ENCODE data around the gene CAPS. TPM values are rescaled to one million over a fixed set of nuclear protein-coding genes. Genes with fewer than 3 reads are reported as not detected.

CAPS gene
- total RNA-seq, 1 experiment from 2014 or later = 7.2 TPM

DNA sequence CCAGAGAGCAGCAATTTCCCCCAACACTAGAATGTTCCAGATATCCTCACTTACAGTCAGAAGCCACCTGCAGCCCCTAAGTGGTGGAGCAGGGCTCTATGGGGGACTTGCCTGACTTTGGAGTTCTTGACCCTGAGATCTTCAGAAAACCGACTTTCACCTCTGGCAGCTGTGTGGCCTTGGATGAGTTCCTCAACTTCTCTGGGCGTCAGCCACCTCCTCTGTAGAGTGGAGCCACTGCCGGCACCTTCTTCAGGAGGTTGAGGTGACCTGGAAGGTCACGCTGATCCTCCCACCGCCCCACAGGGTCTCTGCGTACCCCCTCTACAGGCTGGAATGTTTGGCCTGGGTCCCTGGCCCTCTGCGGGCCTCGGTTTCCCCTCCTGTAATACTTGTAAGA is 36.6 kb upstream of the CAPS start:
- Mint-ChIP-seq H3K9me3 (ENCODE audit: unreplicated experiment) (no peaks in the 10 kb centered on the region), H3K27me3 (ENCODE audit: insufficient read depth, unreplicated experiment) (no peaks in the 10 kb centered on the region), H3K27ac (ENCODE audit: unreplicated experiment) (no peak overlapping the region), H3K4me1 (ENCODE audit: low read depth, unreplicated experiment) (no peaks in the 10 kb centered on the region), H3K4me3 (ENCODE audit: unreplicated experiment) (no peak overlapping the region), H3K36me3 (ENCODE audit: insufficient read depth, unreplicated experiment) (no peaks in the 10 kb centered on the region)
- Histone ChIP-seq H3K27me3 (replicated peaks; ENCODE audit: control insufficient read depth, insufficient read depth, low read length) (no peaks in the 10 kb centered on the region), H3K4me3 (ENCODE audit: low read depth, low read length) (no peak overlapping the region), H3K36me3 (ENCODE audit: control insufficient read depth, insufficient read depth, low read length) (no peaks in the 10 kb centered on the region), H3K9me3 (no peaks in the 10 kb centered on the region), H3K4me1 (peaks cover 51% of the 10 kb centered on the region)
- ChIA-PET POLR2A (no interaction called here), CTCF (no interaction called here)
- TF ChIP-seq, protein P1, sequence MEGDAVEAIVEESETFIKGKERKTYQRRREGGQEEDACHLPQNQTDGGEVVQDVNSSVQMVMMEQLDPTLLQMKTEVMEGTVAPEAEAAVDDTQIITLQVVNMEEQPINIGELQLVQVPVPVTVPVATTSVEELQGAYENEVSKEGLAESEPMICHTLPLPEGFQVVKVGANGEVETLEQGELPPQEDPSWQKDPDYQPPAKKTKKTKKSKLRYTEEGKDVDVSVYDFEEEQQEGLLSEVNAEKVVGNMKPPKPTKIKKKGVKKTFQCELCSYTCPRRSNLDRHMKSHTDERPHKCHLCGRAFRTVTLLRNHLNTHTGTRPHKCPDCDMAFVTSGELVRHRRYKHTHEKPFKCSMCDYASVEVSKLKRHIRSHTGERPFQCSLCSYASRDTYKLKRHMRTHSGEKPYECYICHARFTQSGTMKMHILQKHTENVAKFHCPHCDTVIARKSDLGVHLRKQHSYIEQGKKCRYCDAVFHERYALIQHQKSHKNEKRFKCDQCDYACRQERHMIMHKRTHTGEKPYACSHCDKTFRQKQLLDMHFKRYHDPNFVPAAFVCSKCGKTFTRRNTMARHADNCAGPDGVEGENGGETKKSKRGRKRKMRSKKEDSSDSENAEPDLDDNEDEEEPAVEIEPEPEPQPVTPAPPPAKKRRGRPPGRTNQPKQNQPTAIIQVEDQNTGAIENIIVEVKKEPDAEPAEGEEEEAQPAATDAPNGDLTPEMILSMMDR (IDR thresholded peaks at IDR 0.05; ENCODE audit: insufficient read depth in 1 of 2, low read depth in 1 of 2, low read length in 1 of 2, severe bottlenecking in 1 of 2, unreplicated experiment in 1 of 2) = no peak
- no peak for DNase-seq
- intact Hi-C loops (cut with micrococcal nuclease; ENCODE audit: unreplicated experiment) = no loop called here
- no TSS peak for BruUV-seq (replicated peaks)

DNA sequence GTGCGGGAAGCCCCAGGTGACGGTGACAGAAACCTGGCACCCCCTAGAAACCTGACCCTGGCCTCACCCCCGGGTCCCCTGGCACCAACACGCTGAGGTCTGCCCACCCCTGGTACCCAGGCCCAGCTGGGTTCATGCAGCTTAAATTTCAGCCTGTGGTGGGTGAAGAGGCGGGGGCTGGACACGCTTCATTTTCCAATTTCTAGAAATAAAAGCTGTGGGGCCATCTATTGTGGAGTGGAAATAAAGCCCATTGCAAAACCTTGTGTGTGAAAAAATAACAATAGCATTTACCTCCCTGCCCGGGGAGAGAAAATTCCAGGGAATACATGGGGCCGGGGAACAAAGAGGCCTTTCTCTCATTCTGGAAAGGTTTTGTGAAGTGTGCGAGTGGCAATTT is 36.2 kb upstream of the CAPS start:
- no peak for DNase-seq
- BruUV-seq (replicated peaks) = no TSS peak
- Mint-ChIP-seq H3K4me1 (ENCODE audit: low read depth, unreplicated experiment) (no peaks in the 10 kb centered on the region), H3K27me3 (ENCODE audit: insufficient read depth, unreplicated experiment) (no peaks in the 10 kb centered on the region), H3K27ac (ENCODE audit: unreplicated experiment) (no peak overlapping the region), H3K4me3 (ENCODE audit: unreplicated experiment) (no peak overlapping the region), H3K36me3 (ENCODE audit: insufficient read depth, unreplicated experiment) (no peaks in the 10 kb centered on the region), H3K9me3 (ENCODE audit: unreplicated experiment) (no peaks in the 10 kb centered on the region)
- TF ChIP-seq, protein P1 (IDR thresholded peaks at IDR 0.05; ENCODE audit: insufficient read depth in 1 of 2, low read depth in 1 of 2, low read length in 1 of 2, severe bottlenecking in 1 of 2, unreplicated experiment in 1 of 2) = no peak
- intact Hi-C loops (cut with micrococcal nuclease; ENCODE audit: unreplicated experiment) = no loop called here
- ChIA-PET POLR2A (no interaction called here), CTCF (no interaction called here)
- Histone ChIP-seq H3K9me3 (no peaks in the 10 kb centered on the region), H3K4me3 (ENCODE audit: low read depth, low read length) (no peak overlapping the region), H3K4me1 (peaks cover 50% of the 10 kb centered on the region), H3K36me3 (ENCODE audit: control insufficient read depth, insufficient read depth, low read length) (no peaks in the 10 kb centered on the region), H3K27me3 (replicated peaks; ENCODE audit: control insufficient read depth, insufficient read depth, low read length) (no peaks in the 10 kb centered on the region)

DNA sequence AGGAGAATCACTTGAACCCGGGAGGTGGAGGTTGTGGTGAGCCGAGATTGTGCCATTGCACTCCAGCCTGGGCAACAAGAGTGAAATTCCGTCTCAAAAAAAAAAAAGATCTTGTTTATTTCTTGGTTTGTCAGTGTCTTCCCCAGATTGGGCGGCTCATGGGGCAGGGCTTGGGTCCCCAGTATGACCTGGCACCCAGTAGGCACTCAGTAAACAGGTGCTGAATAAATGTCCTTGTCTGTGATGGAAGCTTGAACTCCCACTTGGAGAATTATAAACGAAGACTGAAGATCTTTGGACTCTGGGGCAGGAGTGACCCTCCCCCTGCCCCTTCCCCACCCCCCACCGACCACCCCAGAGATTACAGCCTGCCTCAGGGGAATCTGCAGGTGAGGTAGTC is 33.9 kb upstream of the CAPS start:
- Histone ChIP-seq H3K27me3 (replicated peaks; ENCODE audit: control insufficient read depth, insufficient read depth, low read length) (no peaks in the 10 kb centered on the region), H3K36me3 (ENCODE audit: control insufficient read depth, insufficient read depth, low read length) (no peaks in the 10 kb centered on the region), H3K4me3 (ENCODE audit: low read depth, low read length) (no peak overlapping the region), H3K4me1 (peaks cover 46% of the 10 kb centered on the region), H3K9me3 (no peaks in the 10 kb centered on the region)
- intact Hi-C loops (cut with micrococcal nuclease; ENCODE audit: unreplicated experiment) = no loop called here
- BruUV-seq (replicated peaks) = no TSS peak
- ChIA-PET POLR2A (interaction anchor here (0.8 to 1.0 kb wide), 2 partner anchors 24 to 52 kb away, joined by 4 to 10 read pairs; partner anchors contain the start of gene VMAC), CTCF (interaction anchor here (0.6 kb wide), 2 partner anchors 19 to 654 kb away, joined by 4 read pairs; no protein-coding TSS in a partner anchor)
- H3K4me1 Mint-ChIP-seq (ENCODE audit: low read depth, unreplicated experiment) = no peaks in the 10 kb centered on the region
- no peaks in the 10 kb centered on the region for H3K36me3 Mint-ChIP-seq (ENCODE audit: insufficient read depth, unreplicated experiment)
- peak overlapping the region; percentile 37 for H3K4me3 Mint-ChIP-seq (ENCODE audit: unreplicated experiment)
- no peaks in the 10 kb centered on the region for H3K9me3 Mint-ChIP-seq (ENCODE audit: unreplicated experiment)
- TF ChIP-seq, protein P1 (IDR thresholded peaks at IDR 0.05; ENCODE audit: insufficient read depth in 1 of 2, low read depth in 1 of 2, low read length in 1 of 2, severe bottlenecking in 1 of 2, unreplicated experiment in 1 of 2) = no peak
- H3K27ac Mint-ChIP-seq (ENCODE audit: unreplicated experiment) = peak overlapping the region; percentile 29
- H3K27me3 Mint-ChIP-seq (ENCODE audit: insufficient read depth, unreplicated experiment) = no peaks in the 10 kb centered on the region
- no peak for DNase-seq
